HepG2 (cell line): ENCODE measurements around the gene UNC5C. TPM values are rescaled to one million over a fixed set of nuclear protein-coding genes. Genes with fewer than 3 reads are reported as not detected.
A peak's percentile ranks its signal among the peaks of the same experiment; 100 is the strongest.

ENCODE experiments used
- ATAC-seq: fragments of 200-7000 bp; cut with Tn5 transposase; 3 replicates; pipeline ENCODE4 v1.9.1; 2020; ENCODE audit warnings: mild to moderate bottlenecking, moderate library complexity
- BruUV-seq: library from RNA; stranded (reverse); fragments of 400-500 nt; replicated peaks from 2 replicates; lab custom pipeline; 2021; lab: Mats Ljungman, UMichigan
- CTCF ChIA-PET: fragments of 300-600 bp; formaldehyde crosslinking; extraction: SDS; loops from one replicate; lab custom pipeline; 2021; ENCODE audit warnings: low total read pairs, inconsistent platforms, low intra/inter-chr PET ratio; lab: Yijun Ruan, JAX
- POLR2A ChIA-PET: fragments of 350-600 bp; sonication (Branson Sonifier 250); formaldehyde crosslinking; loops from one replicate; lab custom pipeline; 2020; ENCODE audit warnings: antibody characterized with exemption, inconsistent platforms; lab: Yijun Ruan, JAX
- DNase-seq: peaks from one replicate; pipeline ENCODE4 v3.0.0-alpha.2; 2015; ENCODE audit warnings: low spot score
- FAIRE-seq: peaks from 3 replicates; lab custom pipeline; 2011; peaks lifted over from hg19 to GRCh38; lab: Jason Lieb, UNC
- H2AFZ ChIP-seq: one replicate; pipeline ENCODE4 v1.6.1; 2011; ENCODE audit warnings: low read length, inconsistent platforms
- H3K27ac ChIP-seq: fragments of 300-600 bp; 3 replicates; pipeline ENCODE4 v1.8.0; 2011; ENCODE audit warnings: mixed run types, mild to moderate bottlenecking, mixed read lengths, low read length, inconsistent platforms; ENCODE audit not compliant: insufficient read depth; ENCODE audit errors: extremely low read length
- H3K27me3 ChIP-seq, 2 experiments: fragments of 200-600 bp in 1 of 2; 2 replicates in 1 of 2; 3 replicates in 1 of 2; pipeline versions ENCODE4 v1.6.0 to v1.8.0; 2011; ENCODE audit warnings: low read length in 2 of 2, mild to moderate bottlenecking in 2 of 2, moderate library complexity in 2 of 2, inconsistent platforms in 1 of 2; ENCODE audit not compliant: insufficient read depth in 2 of 2, control insufficient read depth in 1 of 2
- H3K36me3 ChIP-seq, 2 experiments: fragments of 200-600 bp in 1 of 2; replicated peaks in 1 of 2; 2 replicates in 1 of 2; 3 replicates in 1 of 2; pipeline versions ENCODE4 v1.5.1 to v1.8.0; 2011; ENCODE audit warnings: low read length in 2 of 2, inconsistent platforms in 1 of 2; ENCODE audit not compliant: insufficient read depth in 2 of 2, control insufficient read depth in 1 of 2
- H3K4me1 ChIP-seq: 2 replicates; pipeline ENCODE4 v1.5.1; 2012; ENCODE audit warnings: low read length, inconsistent platforms; ENCODE audit not compliant: insufficient read depth
- H3K4me2 ChIP-seq: 2 replicates; pipeline ENCODE4 v1.6.0; 2011; ENCODE audit warnings: low read depth, low read length, inconsistent platforms
- H3K4me3 ChIP-seq, 3 experiments: fragments of 200-600 bp in 1 of 3; sonication (generic), shearing (Covaris generic) in 1 of 3; replicated peaks in 1 of 3; 2 replicates each; pipeline ENCODE4 v1.5.1; 2011 to 2016; ENCODE audit warnings: low read length in 3 of 3, inconsistent platforms in 2 of 3, low read depth in 2 of 3, mild to moderate bottlenecking in 2 of 3, control low read depth in 1 of 3, mixed read lengths in 1 of 3; ENCODE audit not compliant: insufficient read depth in 1 of 3
- H3K79me2 ChIP-seq: one replicate; pipeline ENCODE4 v1.6.1; 2011; ENCODE audit warnings: low read length, inconsistent platforms; ENCODE audit not compliant: insufficient read depth
- H3K9ac ChIP-seq: 2 replicates; pipeline ENCODE4 v1.6.0; 2011; ENCODE audit warnings: mild to moderate bottlenecking, low read depth, low read length, inconsistent platforms; ENCODE audit not compliant: insufficient read depth
- H3K9me3 ChIP-seq: 2 replicates; pipeline ENCODE4 v1.5.1; 2012; ENCODE audit warnings: mild to moderate bottlenecking, low read length
- H4K20me1 ChIP-seq: 2 replicates; pipeline ENCODE4 v1.6.0; 2011; ENCODE audit warnings: inconsistent platforms, mild to moderate bottlenecking, low read length, moderate library complexity; ENCODE audit not compliant: insufficient read depth
- CEBPB ChIP-seq: IDR thresholded peaks from 2 replicates; pipeline ENCODE4 v1.6.1; 2011; ENCODE audit warnings: low read depth, low read length, improper control_type of control experiment, borderline replicate concordance
- ELF3 ChIP-seq: IDR thresholded peaks from 2 replicates; pipeline ENCODE4 v1.6.1; 2016; ENCODE audit warnings: missing genetic modification reagents, missing compliant biosample characterization
- FOSL2 ChIP-seq: sonication (generic); formaldehyde crosslinking; IDR thresholded peaks from 2 replicates; pipeline ENCODE4 v1.4.0; 2020; ENCODE audit warnings: missing genetic modification reagents
- KAT8 ChIP-seq: IDR thresholded peaks from 2 replicates; pipeline ENCODE4 v1.6.1; 2016; ENCODE audit warnings: missing genetic modification reagents, missing compliant biosample characterization
- KLF12 ChIP-seq: sonication (generic); formaldehyde crosslinking; IDR thresholded peaks from 2 replicates; pipeline ENCODE4 v1.4.0; 2020; ENCODE audit warnings: missing genetic modification reagents, borderline replicate concordance
- NBN ChIP-seq: fragments of 450-650 bp; conservative IDR thresholded peaks from 2 replicates; pipeline ENCODE4 v1.6.1; 2017
- POLR2AphosphoS5 ChIP-seq: IDR thresholded peaks from 2 replicates; pipeline ENCODE4 v1.6.1; 2012; ENCODE audit warnings: low read depth, low read length
- PRPF4 ChIP-seq: fragments of 200-400 bp; formaldehyde crosslinking; IDR thresholded peaks from 2 replicates; pipeline ENCODE4 v1.6.1; 2016; ENCODE audit warnings: low read length, low read depth; ENCODE audit not compliant: poor library complexity, severe bottlenecking
- RCOR2 ChIP-seq: IDR thresholded peaks from 2 replicates; pipeline ENCODE4 v1.6.1; 2016; ENCODE audit warnings: missing biosample characterization, missing genetic modification reagents
- RFX3 ChIP-seq: IDR thresholded peaks from 2 replicates; pipeline ENCODE4 v1.6.1; 2016; ENCODE audit warnings: missing biosample characterization, missing genetic modification reagents
- SNAI1 ChIP-seq: sonication (generic); formaldehyde crosslinking; IDR thresholded peaks from 2 replicates; pipeline ENCODE4 v1.5.0; 2020; ENCODE audit warnings: mild to moderate bottlenecking, missing genetic modification reagents, borderline replicate concordance
- ZBTB20 ChIP-seq: sonication (generic); formaldehyde crosslinking; IDR thresholded peaks from 2 replicates; pipeline ENCODE4 v1.8.1; 2023; ENCODE audit warnings: missing genetic modification reagents, low read depth, mild to moderate bottlenecking, borderline replicate concordance
- ZNF33A ChIP-seq: sonication (generic); formaldehyde crosslinking; IDR thresholded peaks from 2 replicates; pipeline ENCODE4 v1.5.1; 2020; ENCODE audit warnings: missing genetic modification reagents, mild to moderate bottlenecking, moderate library complexity, borderline replicate concordance
- ZNF350 ChIP-seq: sonication (generic); formaldehyde crosslinking; IDR thresholded peaks from 2 replicates; pipeline ENCODE4 v1.4.0; 2020; ENCODE audit warnings: mild to moderate bottlenecking, low read depth, missing genetic modification reagents, borderline replicate concordance
- ZNF543 ChIP-seq: sonication (generic); formaldehyde crosslinking; IDR thresholded peaks from 2 replicates; pipeline ENCODE4 v1.4.0; 2020; ENCODE audit warnings: mild to moderate bottlenecking, missing genetic modification reagents
- ZNF75D ChIP-seq: sonication (generic); formaldehyde crosslinking; IDR thresholded peaks from 2 replicates; pipeline ENCODE4 v1.8.1; 2023; ENCODE audit warnings: missing genetic modification reagents, mild to moderate bottlenecking, borderline replicate concordance
- ZSCAN21 ChIP-seq: sonication (generic); formaldehyde crosslinking; IDR thresholded peaks from 2 replicates; pipeline ENCODE4 v1.8.0; 2022; ENCODE audit warnings: mild to moderate bottlenecking, missing genetic modification reagents, moderate library complexity, borderline replicate concordance
- WGBS: methylation state at CpG from one replicate; pipeline ENCODE4 v1.1.6; 2017; ENCODE audit warnings: low lambda C conversion rate; 5-methylcytosine and 5-hydroxymethylcytosine counted together
- in situ Hi-C: cut with HindIII; loops from 2 replicates; pipeline ENCODE4 v1.10.0; 2017; ENCODE audit warnings: low pct_unique_long_range_greater_than_20kb; ENCODE audit not compliant: extremely low pct_ligation_motif_present
- intact Hi-C: fragments of 100-400 bp; cut with micrococcal nuclease; formaldehyde crosslinking; loops from one replicate; pipeline ENCODE4 v1.10.0; 2022; ENCODE audit not compliant: unreplicated experiment
- polyA plus RNA-seq, 8 experiments: library from polyadenylated mRNA; depleted of rRNA in 3 of 8; stranded (reverse) in 7 of 8; unstranded in 1 of 8; fragments of >200 nt; fragmentation: Illumina TruSeq in 4 of 8; extraction: Trizol in 4 of 8; gene quantifications; 2 replicates each; pipeline versions ENCODE4 v1.2.1 to v1.2.3, GENCODE V29; 2011 to 2016; ENCODE audit warnings: low read depth in 4 of 8, missing spikeins in 1 of 8, mixed read lengths in 1 of 8; ENCODE audit not compliant: insufficient read depth in 1 of 8
- total RNA-seq, 5 experiments: library from RNA; depleted of rRNA; stranded (reverse); fragments of >200 nt; fragmentation: Illumina TruSeq; extraction: Trizol; gene quantifications; 2 replicates each; pipeline ENCODE4 v1.2.3, GENCODE V29; 2016; ENCODE audit warnings: low read depth in 1 of 5
- TF ChIP-seq, protein P1 (sequence below): sonication (generic); formaldehyde crosslinking; IDR thresholded peaks from 2 replicates; pipeline ENCODE4 v1.9.0; 2021; ENCODE audit warnings: missing genetic modification reagents, borderline replicate concordance
- TF ChIP-seq, protein P2 (sequence below): sonication (generic); formaldehyde crosslinking; IDR thresholded peaks from 2 replicates; pipeline ENCODE4 v1.8.0; 2022; ENCODE audit warnings: missing genetic modification reagents, mild to moderate bottlenecking, inconsistent platforms, borderline replicate concordance

UNC5C gene
- total and polyA plus RNA-seq, 2 of the 13 experiments (the other 11 are each of a cell fraction or from before 2014, with no cell fraction given) = not detected

DNA sequence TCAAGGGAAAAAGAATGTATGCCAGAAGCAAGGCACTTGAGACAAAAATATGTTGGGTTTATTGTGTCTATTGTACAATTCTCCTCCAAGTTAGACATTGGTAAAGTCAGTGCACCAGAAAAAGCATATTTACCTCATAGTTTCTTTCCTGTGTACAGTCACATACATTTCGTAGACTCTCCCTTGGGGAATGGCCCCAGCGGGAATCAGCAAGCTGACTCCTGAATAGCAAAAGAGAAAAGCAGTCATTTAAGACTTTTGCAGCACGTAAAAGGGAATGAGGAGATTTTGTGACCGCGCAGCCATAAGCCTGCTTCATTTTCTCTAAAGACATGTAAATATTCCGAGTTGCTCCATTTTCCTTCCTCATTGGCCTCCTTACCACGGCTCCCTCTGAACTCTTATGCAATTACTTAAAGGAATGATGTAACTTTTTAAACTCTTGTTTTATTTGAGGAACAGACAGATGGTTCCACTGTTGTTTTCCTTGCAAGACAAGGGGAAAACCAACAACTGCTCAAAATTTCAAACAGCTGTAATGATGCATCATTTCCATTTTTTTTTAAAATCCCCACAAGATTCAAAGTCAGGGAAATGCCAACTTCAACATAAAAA, 332.7 kb downstream of the UNC5C start:
- FAIRE-seq (no peak), DNase-seq (no peak), ATAC-seq (no peak)
- Histone ChIP-seq H3K36me3 (no peaks in the 10 kb centered on the region), H4K20me1 (no peaks in the 10 kb centered on the region), H3K4me3 (no peak overlapping the region), H3K9me3 (no peaks in the 10 kb centered on the region), H3K27me3 (peaks cover 0 to 33% of the 10 kb centered on the region in 2 experiments; a peak in 3 of 5 replicates), H3K27ac (no peak overlapping the region), H2AFZ (no peak overlapping the region), H3K79me2 (no peaks in the 10 kb centered on the region), H3K4me1 (peaks cover 14% of the 10 kb centered on the region), H3K4me2 (no peak overlapping the region), H3K9ac (no peak overlapping the region)
- WGBS = 38% methylated on average over 7 of the region's 7 CpGs
- POLR2A ChIA-PET = no interaction called here
- intact Hi-C loops (no loop called here), in situ Hi-C loops (no loop called here)
- no TSS peak for BruUV-seq
- CTCF ChIA-PET = no interaction called here
- TF ChIP-seq, protein P1, sequence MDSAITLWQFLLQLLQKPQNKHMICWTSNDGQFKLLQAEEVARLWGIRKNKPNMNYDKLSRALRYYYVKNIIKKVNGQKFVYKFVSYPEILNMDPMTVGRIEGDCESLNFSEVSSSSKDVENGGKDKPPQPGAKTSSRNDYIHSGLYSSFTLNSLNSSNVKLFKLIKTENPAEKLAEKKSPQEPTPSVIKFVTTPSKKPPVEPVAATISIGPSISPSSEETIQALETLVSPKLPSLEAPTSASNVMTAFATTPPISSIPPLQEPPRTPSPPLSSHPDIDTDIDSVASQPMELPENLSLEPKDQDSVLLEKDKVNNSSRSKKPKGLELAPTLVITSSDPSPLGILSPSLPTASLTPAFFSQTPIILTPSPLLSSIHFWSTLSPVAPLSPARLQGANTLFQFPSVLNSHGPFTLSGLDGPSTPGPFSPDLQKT = no peak
- no peak for TF ChIP-seq POLR2AphosphoS5
- no peak for TF ChIP-seq SNAI1
- TF ChIP-seq CEBPB = peak; percentile 22; the same call in 1 of the 2 replicates

DNA sequence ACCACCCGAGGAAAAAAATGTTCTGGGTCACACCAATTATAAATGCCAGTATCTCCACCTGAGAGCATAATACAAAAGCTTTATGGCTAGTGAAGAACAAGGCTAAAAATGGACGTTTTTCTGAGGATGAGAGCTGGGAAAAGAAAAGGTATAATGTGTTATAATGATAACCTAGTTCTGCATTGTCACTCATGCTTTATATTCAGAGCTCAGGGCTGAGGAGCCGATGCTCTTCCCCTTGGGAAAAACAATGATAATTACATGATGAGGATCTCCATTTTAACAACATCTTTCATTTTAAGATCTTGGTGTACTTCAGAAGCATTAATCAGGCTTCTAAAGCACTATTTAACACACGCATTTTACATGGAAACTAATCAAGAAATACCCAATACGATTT, 333.7 kb downstream of the UNC5C start:
- DNase-seq (no peak), FAIRE-seq (no peak), ATAC-seq (no peak)
- Histone ChIP-seq H3K9ac (no peak overlapping the region), H3K4me3 (no peak overlapping the region), H3K4me1 (peaks cover 4% of the 10 kb centered on the region), H4K20me1 (no peaks in the 10 kb centered on the region), H3K27ac (no peak overlapping the region), H3K36me3 (no peaks in the 10 kb centered on the region), H2AFZ (no peak overlapping the region), H3K9me3 (no peaks in the 10 kb centered on the region), H3K27me3 (peaks cover 0 to 33% of the 10 kb centered on the region in 2 experiments; a peak in 3 of 5 replicates), H3K4me2 (no peak overlapping the region), H3K79me2 (no peaks in the 10 kb centered on the region)
- POLR2A ChIA-PET = no interaction called here
- intact Hi-C loops = no loop called here
- BruUV-seq = no TSS peak
- WGBS = 9% methylated on average over 5 of the region's 5 CpGs
- CTCF ChIA-PET = no interaction called here
- in situ Hi-C loops = no loop called here
- TF ChIP-seq PRPF4 = no peak
- no peak for TF ChIP-seq ELF3 (CRISPR knock-in tag)
- no peak for TF ChIP-seq FOSL2 (CRISPR knock-in tag)
- TF ChIP-seq ZNF33A (CRISPR knock-in tag) = no peak
- no peak for TF ChIP-seq ZNF350
- TF ChIP-seq ZNF543 (CRISPR knock-in tag) = no peak
- no peak for TF ChIP-seq ZNF75D (CRISPR knock-in tag)
- TF ChIP-seq RFX3 (CRISPR knock-in tag) = no peak
- no peak for TF ChIP-seq ZBTB20 (CRISPR knock-in tag)
- TF ChIP-seq KLF12 = no peak
- TF ChIP-seq RCOR2 (CRISPR knock-in tag) = no peak
- no peak for TF ChIP-seq KAT8 (CRISPR knock-in tag)
- TF ChIP-seq, protein P2, sequence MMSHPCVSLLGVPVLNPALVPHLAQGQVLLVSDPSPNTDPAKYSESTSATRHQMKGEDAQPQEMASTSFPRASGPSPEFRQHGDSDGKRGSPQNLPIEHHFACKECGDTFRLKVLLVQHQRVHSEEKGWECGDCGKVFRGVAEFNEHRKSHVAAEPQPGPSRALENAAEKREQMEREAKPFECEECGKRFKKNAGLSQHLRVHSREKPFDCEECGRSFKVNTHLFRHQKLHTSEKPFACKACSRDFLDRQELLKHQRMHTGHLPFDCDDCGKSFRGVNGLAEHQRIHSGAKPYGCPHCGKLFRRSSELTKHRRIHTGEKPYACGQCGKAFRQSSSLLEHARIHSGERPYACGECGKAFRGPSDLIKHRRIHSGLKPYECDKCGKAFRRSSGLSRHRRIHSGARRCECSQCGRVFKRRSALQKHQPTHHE (CRISPR knock-in tag) = no peak
- TF ChIP-seq NBN = no peak
- TF ChIP-seq ZSCAN21 (CRISPR knock-in tag) = no peak
